ENCODE results near the gene ANAPC13. TPM values are rescaled to one million over a fixed set of nuclear protein-coding genes. Genes with fewer than 3 reads are reported as not detected.

ANAPC13 gene, protein sequence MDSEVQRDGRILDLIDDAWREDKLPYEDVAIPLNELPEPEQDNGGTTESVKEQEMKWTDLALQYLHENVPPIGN
- total RNA-seq = 71.8 and 73.0 TPM in 2 replicates
- long read RNA-seq, transcript ANAPC13-203 (2 exons, 686 nt) = minor isoform, 7 of 176 reads
- long read RNA-seq, transcript ANAPC13-201 (3 exons, 1,209 nt) = major isoform, 92 of 176 reads
- long read RNA-seq, transcript ANAPC13-206 (3 exons, 1,420 nt) = minor isoform, 7 of 176 reads
- long read RNA-seq, transcript ANAPC13-204 (3 exons, 1,840 nt) = minor isoform, 65 of 176 reads
- long read RNA-seq, partial matches to known transcripts = 0 of 176 reads
- long read RNA-seq, other reads (novel, unspliced or antisense) = 5 of 176 reads

DNA sequence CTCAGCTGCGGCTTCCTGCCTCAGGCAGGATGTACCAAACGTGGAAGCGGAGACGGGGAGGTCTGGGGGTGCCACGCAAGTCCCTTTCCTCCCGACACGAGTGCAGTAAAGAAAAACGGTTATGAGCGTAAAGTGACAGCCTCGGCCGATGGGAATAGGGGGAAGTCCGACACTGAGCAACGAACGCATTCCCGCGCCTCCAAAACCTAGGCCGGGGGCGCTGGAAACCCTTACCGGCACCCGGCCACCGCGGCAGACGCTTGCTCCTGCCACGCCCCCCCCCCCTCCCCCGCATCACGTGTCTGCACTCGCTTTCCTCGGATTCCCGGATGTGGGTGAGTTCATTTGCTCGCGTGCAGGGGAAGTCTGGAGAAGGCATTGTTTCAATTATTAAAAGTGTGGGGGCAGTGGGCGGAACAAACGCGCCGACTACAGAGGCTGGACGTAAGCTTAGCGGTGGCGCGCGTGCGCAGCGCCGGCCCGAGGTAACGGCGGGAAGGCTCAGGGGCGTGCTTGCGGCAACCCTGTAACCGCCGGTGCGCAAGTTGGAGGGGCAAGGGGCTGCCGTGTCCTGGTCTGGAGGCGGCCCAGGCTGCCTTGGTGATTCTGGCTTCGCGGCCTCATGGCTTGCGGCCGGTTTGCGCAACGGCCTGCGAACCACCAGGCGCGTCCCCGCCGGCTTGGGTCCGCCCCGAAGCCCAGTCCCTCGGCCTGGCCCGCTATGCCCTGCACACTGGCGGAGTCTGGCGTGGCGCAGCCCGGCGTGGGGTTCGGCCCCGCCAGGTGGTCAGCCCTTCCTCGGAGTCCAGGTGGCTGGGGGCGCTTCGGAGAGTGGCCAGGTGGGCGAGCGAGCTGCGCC, at the start of gene ANAPC13, which contains the start of gene CEP63:
Gene ANAPC13, minus strand, starts transcription at position 268 of the 859 bp plus-strand sequence. CDS start 3,081 bp downstream, outside the sequence.
Gene CEP63, plus strand, starts transcription at position 340 of the 859 bp plus-strand sequence. CDS start 9,264 bp downstream, outside the sequence.
- Mint-ChIP-seq H3K9me3 (peaks cover 4% of the 10 kb centered on the region), H3K4me3 (peak within 1 kb of the TSS; percentile 96), H3K27me3 (ENCODE audit: low read depth) (no peaks in the 10 kb centered on the region), H3K27ac (ENCODE audit: unreplicated experiment) (peak within 1 kb of the TSS; percentile 97), H3K36me3 (ENCODE audit: low read depth) (peaks cover 10% of the 10 kb centered on the region), H3K4me1 (peaks cover 28% of the 10 kb centered on the region)
- DNase-seq (ENCODE audit: low read depth, low spot score) = peak; percentile 84
- TF ChIP-seq, protein P1, sequence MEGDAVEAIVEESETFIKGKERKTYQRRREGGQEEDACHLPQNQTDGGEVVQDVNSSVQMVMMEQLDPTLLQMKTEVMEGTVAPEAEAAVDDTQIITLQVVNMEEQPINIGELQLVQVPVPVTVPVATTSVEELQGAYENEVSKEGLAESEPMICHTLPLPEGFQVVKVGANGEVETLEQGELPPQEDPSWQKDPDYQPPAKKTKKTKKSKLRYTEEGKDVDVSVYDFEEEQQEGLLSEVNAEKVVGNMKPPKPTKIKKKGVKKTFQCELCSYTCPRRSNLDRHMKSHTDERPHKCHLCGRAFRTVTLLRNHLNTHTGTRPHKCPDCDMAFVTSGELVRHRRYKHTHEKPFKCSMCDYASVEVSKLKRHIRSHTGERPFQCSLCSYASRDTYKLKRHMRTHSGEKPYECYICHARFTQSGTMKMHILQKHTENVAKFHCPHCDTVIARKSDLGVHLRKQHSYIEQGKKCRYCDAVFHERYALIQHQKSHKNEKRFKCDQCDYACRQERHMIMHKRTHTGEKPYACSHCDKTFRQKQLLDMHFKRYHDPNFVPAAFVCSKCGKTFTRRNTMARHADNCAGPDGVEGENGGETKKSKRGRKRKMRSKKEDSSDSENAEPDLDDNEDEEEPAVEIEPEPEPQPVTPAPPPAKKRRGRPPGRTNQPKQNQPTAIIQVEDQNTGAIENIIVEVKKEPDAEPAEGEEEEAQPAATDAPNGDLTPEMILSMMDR (conservative IDR thresholded peaks at IDR 0.05) = no peak

DNA sequence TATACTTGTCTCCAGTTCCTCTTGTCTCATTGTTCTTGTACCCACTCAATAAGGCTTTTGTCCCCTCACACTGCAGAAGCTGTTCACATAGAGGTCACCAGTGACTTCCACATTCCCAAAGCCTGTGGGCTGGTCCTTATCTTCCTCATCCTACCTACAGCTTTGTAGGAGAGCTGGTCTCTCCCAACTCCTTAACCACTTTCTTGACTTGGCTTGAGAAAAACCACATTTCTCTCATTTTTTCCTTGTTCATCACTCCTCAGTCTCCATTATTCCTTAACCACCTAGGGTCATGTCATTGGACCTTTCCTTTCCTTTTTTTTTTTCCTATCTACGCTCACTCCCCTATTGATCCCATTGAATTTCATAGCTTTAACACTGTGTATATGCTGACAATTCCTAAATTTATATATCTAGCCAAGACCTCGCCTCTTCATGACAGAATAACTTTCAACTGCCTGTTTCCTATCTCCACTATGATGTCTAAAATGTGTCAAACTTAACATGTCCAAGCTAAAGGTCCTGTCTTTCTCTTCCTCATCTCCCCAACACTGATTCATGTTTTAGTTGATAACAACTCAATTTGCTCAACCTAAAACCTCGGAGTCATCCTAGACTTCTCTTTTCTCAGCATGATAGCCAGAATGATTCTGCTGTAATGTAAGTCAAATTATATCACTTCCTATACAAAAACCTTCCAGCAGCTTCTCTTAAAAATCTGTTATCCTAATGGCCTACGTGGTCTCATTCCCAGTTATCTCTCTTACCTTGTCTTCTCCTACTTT, 49.6 kb upstream of the ANAPC13 start:
- no peaks in the 10 kb centered on the region for H3K9me3 Mint-ChIP-seq
- H3K27ac Mint-ChIP-seq (ENCODE audit: unreplicated experiment) = no peak overlapping the region
- TF ChIP-seq, protein P1 (conservative IDR thresholded peaks at IDR 0.05) = no peak
- H3K4me1 Mint-ChIP-seq = no peaks in the 10 kb centered on the region
- DNase-seq (ENCODE audit: low read depth, low spot score) = no peak
- no peaks in the 10 kb centered on the region for H3K27me3 Mint-ChIP-seq (ENCODE audit: low read depth)
- H3K4me3 Mint-ChIP-seq = no peak overlapping the region
- peaks cover 5% of the 10 kb centered on the region for H3K36me3 Mint-ChIP-seq (ENCODE audit: low read depth)

DNA sequence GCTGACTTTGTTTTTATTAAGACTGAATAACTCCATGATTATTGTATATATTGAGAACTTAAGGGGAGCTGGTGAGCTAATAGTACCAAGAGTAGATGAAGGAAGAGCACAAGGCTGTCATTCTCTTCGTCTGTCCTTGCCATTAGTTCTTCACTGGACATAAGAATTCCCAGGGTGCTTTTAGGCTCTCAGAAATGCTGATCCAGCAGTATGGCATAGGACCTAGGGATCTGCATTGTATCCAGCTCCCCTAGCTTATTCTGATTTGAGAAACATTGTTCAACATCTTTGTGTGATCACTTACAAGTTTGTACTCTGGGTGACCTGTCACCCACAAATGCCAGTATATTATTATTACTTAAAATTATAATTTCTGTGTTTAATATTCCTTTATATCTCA, 47.7 kb upstream of the ANAPC13 start:
- H3K36me3 Mint-ChIP-seq (ENCODE audit: low read depth) = peaks cover 5% of the 10 kb centered on the region
- H3K27me3 Mint-ChIP-seq (ENCODE audit: low read depth) = no peaks in the 10 kb centered on the region
- no peaks in the 10 kb centered on the region for H3K9me3 Mint-ChIP-seq
- TF ChIP-seq, protein P1 (conservative IDR thresholded peaks at IDR 0.05) = no peak
- no peak overlapping the region for H3K4me3 Mint-ChIP-seq
- H3K4me1 Mint-ChIP-seq = no peaks in the 10 kb centered on the region
- H3K27ac Mint-ChIP-seq (ENCODE audit: unreplicated experiment) = no peak overlapping the region
- DNase-seq (ENCODE audit: low read depth, low spot score) = no peak

DNA sequence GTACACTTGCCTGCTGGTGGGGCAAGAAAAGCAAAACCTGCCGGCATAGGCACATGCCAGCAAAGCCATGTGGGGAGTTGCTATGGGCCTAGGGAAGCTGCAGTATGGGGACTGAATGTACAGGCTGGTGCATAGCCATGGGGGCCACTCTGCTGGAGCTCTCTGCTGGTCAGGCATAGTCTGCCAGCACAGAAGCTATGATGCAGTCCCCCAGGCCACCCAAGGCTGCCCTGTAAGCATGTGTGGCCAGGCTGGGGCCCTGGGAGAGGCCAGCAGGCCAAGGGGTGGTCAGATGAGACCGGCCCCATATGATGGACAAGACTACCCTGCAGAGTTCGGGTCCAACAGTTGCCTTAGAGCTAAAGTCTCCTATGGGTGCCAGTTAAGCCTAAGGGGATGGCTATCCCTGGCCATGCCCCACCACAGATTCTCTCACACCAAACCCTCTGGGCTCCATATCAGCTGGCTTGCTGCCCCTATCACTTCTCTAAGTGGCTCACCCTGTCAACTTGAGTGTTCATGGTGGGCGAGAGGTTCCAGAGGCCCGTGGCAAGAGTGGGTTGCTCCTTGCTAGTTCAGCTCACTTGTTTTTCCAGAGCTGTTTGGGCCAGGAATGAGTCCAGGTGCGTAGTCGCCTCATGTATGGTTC, 41.9 kb upstream of the ANAPC13 start:
- peaks cover 41% of the 10 kb centered on the region for H3K36me3 Mint-ChIP-seq (ENCODE audit: low read depth)
- no peaks in the 10 kb centered on the region for H3K27me3 Mint-ChIP-seq (ENCODE audit: low read depth)
- no peaks in the 10 kb centered on the region for H3K4me1 Mint-ChIP-seq
- no peak overlapping the region for H3K4me3 Mint-ChIP-seq
- TF ChIP-seq, protein P1 (conservative IDR thresholded peaks at IDR 0.05) = no peak
- peaks cover 27% of the 10 kb centered on the region for H3K9me3 Mint-ChIP-seq
- H3K27ac Mint-ChIP-seq (ENCODE audit: unreplicated experiment) = no peak overlapping the region
- DNase-seq (ENCODE audit: low read depth, low spot score) = no peak
